Nephron (organoid): ENCODE measurements around the gene CTAGE9.

Source experiments
- H3K27ac Mint-ChIP-seq, 3 experiments: 2 replicates each; pipeline ENCODE4 v1.8.0; 2020; ENCODE audit warnings: mixed read lengths in 3 of 3, mild to moderate bottlenecking in 2 of 3, moderate library complexity in 1 of 3
- H3K27me3 Mint-ChIP-seq: 2 replicates; pipeline ENCODE4 v1.8.0; 2021; ENCODE audit warnings: low read depth, mild to moderate bottlenecking, moderate library complexity, mixed read lengths
- H3K36me3 Mint-ChIP-seq: 2 replicates; pipeline ENCODE4 v1.8.0; 2020; ENCODE audit warnings: low read depth, mixed read lengths
- H3K4me1 Mint-ChIP-seq: 2 replicates; pipeline ENCODE4 v1.8.0; 2020; ENCODE audit warnings: mixed read lengths
- H3K4me3 Mint-ChIP-seq, 3 experiments: 2 replicates each; pipeline ENCODE4 v1.8.0; 2020; ENCODE audit warnings: mild to moderate bottlenecking in 3 of 3, mixed read lengths in 3 of 3, moderate library complexity in 2 of 3
- H3K9me3 Mint-ChIP-seq: 2 replicates; pipeline ENCODE4 v1.8.0; 2020; ENCODE audit warnings: mixed read lengths
- CTCF ChIP-seq, 3 experiments: fragments of 200-600 bp; sonication (generic); IDR thresholded peaks; one replicate each; pipeline ENCODE4 v1.5.0; 2021; ENCODE audit warnings: antibody characterized with exemption in 3 of 3; ENCODE audit not compliant: unreplicated experiment in 3 of 3

The CTAGE9 gene

DNA sequence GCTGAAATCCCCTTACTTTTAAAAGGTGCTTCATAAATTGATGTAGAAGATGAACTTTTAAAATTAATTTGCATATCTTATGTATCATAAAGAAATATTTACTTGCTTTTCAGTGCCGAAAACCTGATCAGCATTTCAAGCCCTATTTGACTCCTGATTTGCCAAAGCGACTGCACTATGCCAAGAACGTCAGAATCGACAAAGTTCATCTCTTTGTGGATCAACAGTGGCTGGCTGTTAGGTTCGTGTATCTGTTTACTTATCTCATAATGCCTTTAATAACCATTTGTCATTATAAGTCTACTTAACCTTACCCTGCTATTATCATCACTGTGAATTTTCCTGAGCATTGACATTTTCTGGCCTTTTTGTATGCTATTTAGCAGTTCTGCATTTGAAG is 17.4 kb downstream of the CTAGE9 start:
- H3K27ac Mint-ChIP-seq: no peak overlapping the region
- no peaks in the 10 kb centered on the region for H3K4me1 Mint-ChIP-seq
- no peak overlapping the region for H3K4me3 Mint-ChIP-seq
- peaks cover 3% of the 10 kb centered on the region for H3K27me3 Mint-ChIP-seq
- no peak for TF ChIP-seq CTCF (IDR thresholded peaks at IDR 0.05; ENCODE audit: unreplicated experiment in 3 of 3)
- H3K36me3 Mint-ChIP-seq: no peaks in the 10 kb centered on the region
- H3K9me3 Mint-ChIP-seq: no peaks in the 10 kb centered on the region

DNA sequence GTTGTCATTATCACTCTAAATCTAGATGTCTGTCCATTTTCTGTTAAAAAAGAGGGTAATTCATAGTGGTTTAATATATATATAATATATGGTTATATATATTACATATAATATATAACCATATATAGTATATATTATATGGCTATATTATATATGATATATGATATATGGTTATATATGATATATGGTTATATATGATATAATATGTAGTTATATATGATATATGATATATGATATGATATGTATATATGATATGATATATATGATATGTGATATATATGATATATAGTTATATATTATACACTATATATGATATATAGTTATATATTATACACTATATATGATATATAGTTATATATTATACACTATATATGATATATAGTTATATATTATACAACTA is 18.2 kb downstream of the CTAGE9 start:
- Mint-ChIP-seq H3K27me3 (peaks cover 3% of the 10 kb centered on the region), H3K9me3 (no peaks in the 10 kb centered on the region), H3K4me1 (no peaks in the 10 kb centered on the region), H3K27ac (no peak overlapping the region), H3K4me3 (no peak overlapping the region), H3K36me3 (no peaks in the 10 kb centered on the region)
- TF ChIP-seq CTCF (IDR thresholded peaks at IDR 0.05; ENCODE audit: unreplicated experiment in 3 of 3): no peak

GRCh38 chr6:131692031-131692430 is 18.8 kb downstream of the CTAGE9 start:
- Mint-ChIP-seq H3K4me1 (no peaks in the 10 kb centered on the region), H3K27ac (no peak overlapping the region)
- TF ChIP-seq CTCF (IDR thresholded peaks at IDR 0.05; ENCODE audit: unreplicated experiment in 3 of 3): no peak

GRCh38 chr6:131688286-131688685 is 22.5 kb downstream of the CTAGE9 start:
- H3K27me3 Mint-ChIP-seq: no peaks in the 10 kb centered on the region
- H3K36me3 Mint-ChIP-seq: no peaks in the 10 kb centered on the region
- peak overlapping the region in 1 of 3 experiments; percentile 9 for H3K27ac Mint-ChIP-seq
- H3K9me3 Mint-ChIP-seq: no peaks in the 10 kb centered on the region
- no peak for TF ChIP-seq CTCF (IDR thresholded peaks at IDR 0.05; ENCODE audit: unreplicated experiment in 3 of 3)
- no peaks in the 10 kb centered on the region for H3K4me1 Mint-ChIP-seq
- no peak overlapping the region for H3K4me3 Mint-ChIP-seq

More at GRCh38 chr6:131692031-131692430, 18.8 kb downstream of the CTAGE9 start:
- H3K36me3 Mint-ChIP-seq: no peaks in the 10 kb centered on the region
- no peaks in the 10 kb centered on the region for H3K9me3 Mint-ChIP-seq
- no peak overlapping the region for H3K4me3 Mint-ChIP-seq
- H3K27me3 Mint-ChIP-seq: peaks cover 3% of the 10 kb centered on the region

- no peaks in the 10 kb centered on the region for H3K4me1 Mint-ChIP-seq
- H3K27me3 Mint-ChIP-seq: no peaks in the 10 kb centered on the region
- no peaks in the 10 kb centered on the region for H3K9me3 Mint-ChIP-seq
- H3K4me3 Mint-ChIP-seq: no peak overlapping the region
- H3K36me3 Mint-ChIP-seq: no peaks in the 10 kb centered on the region
- H3K27ac Mint-ChIP-seq: no peak overlapping the region
- TF ChIP-seq CTCF (IDR thresholded peaks at IDR 0.05; ENCODE audit: unreplicated experiment in 3 of 3): no peak
Observed at GRCh38 chr6:131687022-131687421, 23.8 kb downstream of the CTAGE9 start.

GRCh38 chr6:131685266-131685780 is 25.5 kb downstream of the CTAGE9 start:
- Mint-ChIP-seq H3K36me3 (no peaks in the 10 kb centered on the region), H3K4me3 (no peak overlapping the region), H3K9me3 (no peaks in the 10 kb centered on the region), H3K27me3 (no peaks in the 10 kb centered on the region), H3K27ac (no peak overlapping the region), H3K4me1 (no peaks in the 10 kb centered on the region)
- no peak for TF ChIP-seq CTCF (IDR thresholded peaks at IDR 0.05; ENCODE audit: unreplicated experiment in 3 of 3)
